GM21367 (cell line): Measurements from ENCODE around the gene LOXL3.

Experiments used
- ATAC-seq: cut with Tn5 transposase; IDR thresholded peaks from one replicate; pipeline ENCODE4 v1.9.1; 2021; ENCODE audit not compliant: unreplicated experiment

The LOXL3 gene

GRCh38 chr2:74551942-74552913, 1.5 kb downstream of the LOXL3 start:
- ATAC-seq = no peak

GRCh38 chr2:74551530-74551929, 2.2 kb downstream of the LOXL3 start:
- no peak for ATAC-seq

- no peak for ATAC-seq
Observed at GRCh38 chr2:74550231-74550630, 3.5 kb downstream of the LOXL3 start.

- ATAC-seq = peak; percentile 33
Observed at GRCh38 chr2:74548900-74549826, 4.6 kb downstream of the LOXL3 start.

- no peak for ATAC-seq
Observed at GRCh38 chr2:74548285-74548899, 5.3 kb downstream of the LOXL3 start.

- ATAC-seq = no peak
Observed at GRCh38 chr2:74546004-74546403, 7.7 kb downstream of the LOXL3 start.

- no peak for ATAC-seq
Observed at GRCh38 chr2:74544634-74545033, 9.1 kb downstream of the LOXL3 start.

- ATAC-seq = no peak
Observed at GRCh38 chr2:74542978-74543377, 10.8 kb downstream of the LOXL3 start.

GRCh38 chr2:74540291-74540690, 13.5 kb downstream of the LOXL3 start:
- no peak for ATAC-seq

- ATAC-seq = no peak
Observed at GRCh38 chr2:74538881-74539339, 14.8 kb downstream of the LOXL3 start.

GRCh38 chr2:74537140-74537539, 16.6 kb downstream of the LOXL3 start:
- ATAC-seq = no peak

GRCh38 chr2:74536166-74536950, 17.4 kb downstream of the LOXL3 start:
- ATAC-seq = no peak

GRCh38 chr2:74535440-74535965, 18.2 kb downstream of the LOXL3 start:
- no peak for ATAC-seq

- ATAC-seq = no peak
Observed at GRCh38 chr2:74534411-74534810, 19.3 kb downstream of the LOXL3 start.

- no peak for ATAC-seq
Observed at GRCh38 chr2:74533464-74533863, 20.3 kb downstream of the LOXL3 start.

GRCh38 chr2:74532222-74532621, 21.5 kb downstream of the LOXL3 start:
- ATAC-seq = no peak

GRCh38 chr2:74531666-74532065, 22.1 kb downstream of the LOXL3 start:
- ATAC-seq = no peak

GRCh38 chr2:74530239-74531187, 23.2 kb downstream of the LOXL3 start:
- ATAC-seq = no peak
